NCI-H748 (cell line): Measurements from ENCODE around the gene TOX3.

ENCODE experiments used
- DNase-seq: peaks from one replicate; lab custom pipeline; 2025; ENCODE audit not compliant: unreplicated experiment; lab: John Stamatoyannopoulos, UW

Gene TOX3

DNA sequence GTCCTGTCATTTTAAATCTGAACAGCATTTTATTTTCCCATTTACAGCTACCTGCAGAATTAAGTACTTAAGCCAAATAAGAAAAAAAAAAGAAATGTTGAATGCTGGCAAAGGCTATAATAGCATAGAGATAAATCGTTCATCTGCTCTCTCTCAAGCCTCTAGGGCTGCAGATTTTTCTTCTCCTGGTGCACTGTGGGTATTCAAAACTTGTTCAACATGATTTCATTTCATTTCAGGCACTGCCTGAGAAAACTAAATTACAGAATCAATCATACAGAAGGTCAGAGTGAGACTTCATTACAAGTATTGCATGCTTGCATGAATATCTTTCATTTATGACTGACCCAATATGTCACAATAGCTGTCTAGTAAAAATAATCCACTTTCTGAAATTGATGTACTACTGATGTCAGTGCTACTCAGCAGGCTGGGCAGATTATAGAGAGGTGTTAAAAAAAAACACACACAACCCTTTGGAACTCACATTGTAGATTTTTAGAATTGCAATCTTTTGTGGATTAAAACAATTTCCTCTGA is 86.2 kb downstream of the TOX3 start:
- no peak for DNase-seq

DNA sequence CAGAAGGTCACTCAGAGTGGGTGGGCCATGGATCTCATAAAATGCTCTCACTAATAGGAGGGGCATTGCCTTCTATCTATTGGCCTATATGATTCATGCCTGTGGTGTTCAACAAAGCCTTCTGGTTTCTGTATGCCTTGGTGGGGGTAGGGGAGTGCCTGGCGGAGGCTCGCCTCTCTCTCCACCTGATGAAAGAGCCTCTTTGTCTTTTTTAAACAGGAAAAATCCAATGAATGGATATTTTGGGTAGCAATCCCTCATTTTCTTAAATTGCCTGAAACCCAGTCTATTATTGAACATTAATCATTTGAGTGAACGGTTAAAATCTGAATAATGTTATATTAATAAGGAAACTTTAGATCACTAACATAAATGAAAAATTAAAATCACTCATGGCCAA is 90.6 kb downstream of the TOX3 start:
- peak; percentile 27 for DNase-seq

DNA sequence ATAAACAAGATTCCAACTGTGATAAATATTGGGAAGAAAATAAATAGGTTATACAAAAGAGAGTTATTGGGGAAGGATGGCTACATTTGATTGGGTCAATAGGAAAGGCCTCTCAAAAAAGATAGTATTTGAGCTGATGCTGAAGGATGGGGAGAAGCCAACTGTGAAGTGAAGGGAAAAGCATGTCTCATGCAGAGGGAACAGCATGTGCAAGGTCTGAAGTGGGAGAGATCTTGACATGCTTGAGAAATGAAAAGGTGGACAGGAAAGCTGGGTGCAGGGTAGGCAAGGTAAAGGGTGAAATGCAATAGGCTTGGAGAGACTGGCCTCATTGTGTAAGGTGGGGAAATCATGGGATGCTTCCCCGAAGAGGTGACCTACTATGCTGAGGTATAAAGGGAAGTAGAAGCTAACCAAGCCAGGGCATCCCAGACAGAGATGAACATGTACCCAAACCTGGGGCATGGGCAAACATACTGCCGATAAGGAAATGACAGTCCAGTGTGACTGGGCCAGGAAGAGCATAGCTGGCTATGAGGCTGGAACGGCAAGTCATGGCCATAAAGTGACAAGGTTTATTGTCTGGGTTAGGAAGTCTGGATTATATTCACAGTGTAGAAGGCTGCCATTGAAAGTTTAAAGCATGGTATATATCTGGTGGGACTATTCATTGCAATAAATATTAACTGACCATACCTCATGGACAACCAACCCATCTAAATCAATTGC is 91.2 kb downstream of the TOX3 start:
- no peak for DNase-seq

DNA sequence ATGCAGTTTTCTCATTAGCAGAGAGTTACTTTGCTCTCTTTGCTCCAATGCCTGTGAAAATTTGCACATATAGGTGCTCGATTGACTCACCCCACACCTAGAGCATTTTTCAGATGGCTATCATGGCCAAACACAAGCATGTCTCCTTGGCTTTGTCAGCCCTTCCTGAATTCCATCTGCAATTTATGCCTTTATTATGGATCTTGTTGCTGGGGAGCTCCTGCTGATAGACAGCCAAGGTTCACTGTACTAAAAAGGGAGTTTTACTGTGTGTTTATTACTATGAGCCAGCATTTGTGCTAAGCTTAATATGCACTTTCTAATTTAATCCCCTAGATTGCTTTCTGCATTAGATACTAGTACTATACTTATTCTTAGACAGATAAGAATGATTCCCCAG is 93.3 kb downstream of the TOX3 start:
- no peak for DNase-seq

DNA sequence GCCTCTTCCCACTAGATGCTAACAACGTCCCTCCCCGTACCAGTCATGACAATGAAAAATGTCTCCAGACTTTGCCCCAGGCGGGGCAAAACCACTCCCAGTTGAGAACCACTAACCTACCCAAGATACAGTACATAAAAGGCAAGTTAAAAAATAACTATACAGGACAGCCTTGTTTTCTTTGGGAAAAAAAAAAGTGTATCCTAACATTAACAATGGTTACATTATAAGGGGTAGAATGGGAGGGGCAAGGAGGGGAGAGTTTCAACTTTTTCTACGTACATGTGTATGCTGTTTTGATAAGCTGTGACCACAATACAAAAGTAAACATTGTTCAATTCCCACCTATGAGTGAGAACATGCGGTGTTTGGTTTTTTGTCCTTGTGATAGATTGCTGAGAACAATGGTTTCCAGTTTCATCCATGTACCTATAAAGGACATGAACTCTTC is 94.9 kb downstream of the TOX3 start:
- no peak for DNase-seq

DNA sequence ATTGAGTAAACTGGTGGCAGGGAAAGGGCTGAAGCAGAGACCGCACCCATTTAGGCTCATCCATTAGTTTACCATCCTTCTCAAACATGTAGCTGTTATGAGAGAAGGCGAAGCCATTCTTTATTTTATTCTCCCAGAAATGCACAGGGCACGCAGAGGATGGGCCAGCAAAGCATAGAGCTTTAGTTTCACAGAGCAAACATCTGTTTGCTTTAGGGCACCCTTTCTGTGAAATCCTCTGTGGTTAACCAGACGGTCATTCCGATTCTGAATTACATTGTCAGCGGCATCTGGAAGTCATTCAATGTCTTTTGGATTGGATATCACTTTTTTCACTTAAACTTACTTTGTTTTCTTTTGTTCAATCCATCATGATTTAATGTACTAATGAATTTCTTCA is 96.0 kb downstream of the TOX3 start:
- no peak for DNase-seq

DNA sequence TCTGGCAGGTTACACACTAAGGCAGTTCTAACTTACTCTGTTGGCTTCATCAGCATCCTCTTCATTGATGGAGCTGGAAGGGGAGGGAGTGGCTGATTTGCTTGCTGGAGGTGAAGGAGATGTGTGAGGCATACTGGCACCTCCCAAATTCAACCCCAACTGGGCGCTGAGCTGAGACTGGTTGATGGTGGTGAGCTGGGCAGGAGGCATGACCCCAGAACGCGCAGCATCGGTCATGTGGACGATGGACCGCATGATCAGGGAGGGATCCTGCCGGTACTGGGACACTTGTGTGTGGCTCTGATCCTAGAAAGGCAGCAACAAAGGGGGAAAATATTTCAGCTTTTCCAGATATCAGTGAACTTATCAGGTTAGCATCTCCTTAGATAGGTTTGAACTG is 96.7 kb downstream of the TOX3 start:
- DNase-seq, result no peak

DNA sequence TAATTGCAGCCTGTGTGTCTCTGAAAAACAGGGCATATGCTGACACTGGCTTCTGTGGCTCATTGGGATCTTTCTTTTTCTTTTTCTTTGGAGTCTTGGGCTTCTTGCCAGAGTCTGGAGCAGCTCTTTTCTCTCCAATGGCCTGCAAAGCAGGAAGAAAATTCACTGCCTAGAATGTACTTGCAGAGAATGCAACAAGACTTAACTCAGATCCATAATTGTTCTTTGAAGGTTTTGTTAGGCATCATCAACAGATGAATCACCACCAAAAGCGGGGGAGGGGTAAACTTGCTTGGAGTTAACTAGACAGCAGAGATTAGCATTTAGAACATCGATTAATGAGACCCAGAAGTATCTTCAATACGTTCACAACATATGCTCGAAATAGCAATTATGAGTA is 100.9 kb downstream of the TOX3 start:
- DNase-seq, result peak; percentile 21

DNA sequence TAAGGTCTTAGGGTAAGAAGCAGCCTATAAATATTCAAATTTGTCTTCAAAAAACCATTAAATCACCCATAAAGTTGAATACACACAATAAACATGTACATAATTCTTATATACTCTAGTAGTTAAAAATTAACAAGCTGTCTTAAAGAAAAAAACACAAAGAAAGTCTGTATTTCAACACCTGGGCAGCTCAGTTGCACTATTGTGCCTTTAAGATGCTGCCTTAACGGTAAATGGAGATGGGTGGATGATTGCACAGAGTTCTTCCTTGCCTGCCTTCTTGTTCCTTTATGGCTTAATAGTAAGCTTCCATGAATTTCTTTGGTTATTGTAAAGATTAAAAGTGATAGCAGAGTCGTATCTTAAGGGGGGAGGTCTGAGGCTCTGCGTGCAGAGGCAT is 105.1 kb downstream of the TOX3 start:
- no peak for DNase-seq

DNA sequence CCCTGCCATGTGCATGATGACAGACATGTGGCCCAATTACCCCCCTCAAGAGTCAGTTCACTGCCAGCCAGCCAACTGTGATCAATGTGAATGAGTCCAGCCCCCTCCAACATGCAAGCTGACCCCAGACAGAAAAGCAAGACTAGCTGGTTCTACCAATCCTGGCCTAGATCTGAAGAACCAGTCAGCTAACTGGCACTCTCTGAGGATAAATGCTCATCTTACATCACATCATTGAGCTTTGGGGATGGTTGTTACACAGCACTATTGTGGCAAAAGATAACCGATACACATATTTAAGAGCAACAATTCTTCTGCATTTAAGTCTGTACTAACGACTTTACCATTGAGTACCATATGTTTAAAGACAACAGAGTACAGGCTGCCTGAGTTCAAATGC is 106.7 kb downstream of the TOX3 start:
- no peak for DNase-seq

DNA sequence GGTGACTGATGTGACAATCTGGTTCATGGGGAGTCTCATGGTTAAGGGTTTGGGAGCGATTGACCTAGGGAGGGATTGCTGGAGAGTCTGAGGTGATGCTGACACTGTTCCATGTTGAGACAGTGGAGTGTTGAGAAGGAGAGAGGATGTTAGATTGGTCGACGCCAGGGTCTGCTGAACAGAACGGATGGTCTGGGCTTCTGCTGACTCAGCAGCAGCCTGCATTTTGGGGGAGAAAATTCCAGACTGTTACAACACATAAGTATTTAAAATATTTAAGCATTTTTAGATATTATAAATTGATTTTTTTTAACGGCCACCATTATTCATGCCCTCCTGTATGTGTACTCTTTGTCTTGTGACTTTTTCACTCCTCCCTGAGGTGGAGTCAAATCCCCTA is 107.2 kb downstream of the TOX3 start:
- DNase-seq, result no peak

DNA sequence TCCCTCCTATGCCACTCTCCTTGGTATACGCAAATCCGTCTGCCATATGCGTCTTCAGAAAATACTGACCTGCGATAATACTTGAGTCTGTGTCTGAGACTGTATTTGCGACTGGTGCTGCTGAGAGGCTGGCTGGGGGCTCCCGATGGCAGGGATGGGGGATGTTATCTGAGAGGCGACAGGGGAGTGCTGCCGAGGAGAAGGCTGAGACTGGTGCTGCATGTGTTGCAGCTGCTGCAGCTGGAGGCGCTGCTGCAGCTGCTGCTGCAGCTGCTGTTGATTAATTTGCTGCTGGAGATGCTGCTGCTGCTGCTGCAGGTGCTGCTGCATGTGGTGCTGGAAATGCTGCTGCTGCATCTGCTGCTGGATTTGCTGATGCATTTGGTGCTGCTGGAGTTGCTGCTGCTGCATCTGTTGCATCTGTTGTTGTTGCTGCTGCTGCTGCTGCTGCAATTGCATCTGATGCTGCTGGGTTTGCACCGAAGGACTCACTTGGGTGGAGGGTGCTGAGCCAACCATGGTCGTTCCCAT is 107.7 kb downstream of the TOX3 start:
- no peak for DNase-seq

DNA sequence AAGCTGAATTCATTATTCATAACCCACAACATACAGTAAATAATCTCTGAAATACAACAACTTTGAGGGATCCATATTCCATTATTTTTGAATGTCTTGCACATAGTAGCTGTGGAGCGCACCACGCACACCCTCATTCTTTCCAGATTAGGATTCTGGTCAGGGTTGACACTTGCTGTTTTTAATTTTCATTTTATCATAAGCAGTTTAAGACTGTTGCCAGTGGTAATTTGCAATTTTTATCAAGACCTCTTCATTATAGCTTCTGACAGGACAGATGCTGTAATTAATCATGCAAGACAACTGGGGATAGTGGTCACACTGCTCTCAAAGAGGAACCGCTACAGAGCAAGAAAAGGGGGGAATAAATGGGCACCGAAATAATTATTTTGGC is 109.7 kb downstream of the TOX3 start:
- DNase-seq, result no peak

DNA sequence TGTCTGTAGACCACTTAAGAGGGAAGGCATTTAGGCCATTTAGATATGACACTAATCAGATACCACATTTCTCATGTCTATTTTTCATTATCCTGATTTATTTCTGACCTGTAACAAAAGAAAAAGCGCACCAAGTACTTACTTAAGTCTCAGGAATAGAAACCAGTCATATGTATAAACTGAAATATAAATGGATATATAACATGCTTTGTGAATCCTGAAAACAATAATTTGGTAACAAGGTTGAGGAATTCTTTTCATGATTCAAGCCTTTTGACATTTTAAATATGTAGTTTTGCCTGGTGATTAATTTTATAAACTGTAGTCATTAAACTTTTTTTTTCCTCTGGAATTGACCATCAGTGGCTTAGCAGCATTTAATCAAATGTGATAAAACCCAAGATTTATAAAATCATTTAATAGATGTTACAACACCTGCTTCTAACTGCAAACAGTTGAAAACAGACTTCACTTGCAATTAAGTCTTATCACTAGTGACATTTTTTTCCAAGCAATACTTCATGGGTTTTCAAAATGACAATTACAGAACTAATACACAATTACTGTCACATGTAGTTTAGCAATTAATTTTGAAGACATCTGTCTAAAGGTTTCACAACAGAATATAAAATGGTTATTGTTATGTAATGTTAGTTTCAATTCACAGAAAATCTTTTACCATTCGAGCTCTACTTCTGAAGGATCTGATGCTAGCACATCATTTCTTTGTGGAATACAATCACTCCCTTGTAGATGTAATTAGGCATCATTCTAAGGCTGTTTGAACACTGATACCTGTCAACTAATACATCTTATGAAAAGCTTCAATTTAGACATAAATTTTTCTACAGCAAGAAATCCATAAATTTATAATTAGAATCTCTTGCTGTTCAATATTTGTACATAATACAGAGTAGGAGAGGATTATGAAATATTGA is 110.3 kb downstream of the TOX3 start:
- DNase-seq, result peak; percentile 21

DNA sequence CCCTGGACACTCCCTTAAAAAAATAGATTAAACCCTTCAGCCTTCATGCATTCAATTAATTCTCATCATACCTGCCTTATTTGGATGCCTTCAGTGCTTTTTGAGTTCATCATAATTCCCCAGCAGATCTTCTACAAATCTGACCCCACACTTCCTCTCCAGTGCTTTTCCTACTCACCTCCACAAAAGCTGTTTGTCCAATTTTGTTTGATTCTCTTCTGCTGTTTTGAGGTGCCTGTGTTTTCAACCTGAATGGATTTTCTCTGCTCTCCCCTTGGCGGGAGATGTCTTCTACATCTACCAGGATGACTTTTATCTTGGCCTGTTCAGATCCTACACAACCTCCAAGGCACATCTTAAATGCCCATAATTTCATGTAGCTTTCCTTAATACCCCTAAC is 112.7 kb downstream of the TOX3 start:
- no peak for DNase-seq

DNA sequence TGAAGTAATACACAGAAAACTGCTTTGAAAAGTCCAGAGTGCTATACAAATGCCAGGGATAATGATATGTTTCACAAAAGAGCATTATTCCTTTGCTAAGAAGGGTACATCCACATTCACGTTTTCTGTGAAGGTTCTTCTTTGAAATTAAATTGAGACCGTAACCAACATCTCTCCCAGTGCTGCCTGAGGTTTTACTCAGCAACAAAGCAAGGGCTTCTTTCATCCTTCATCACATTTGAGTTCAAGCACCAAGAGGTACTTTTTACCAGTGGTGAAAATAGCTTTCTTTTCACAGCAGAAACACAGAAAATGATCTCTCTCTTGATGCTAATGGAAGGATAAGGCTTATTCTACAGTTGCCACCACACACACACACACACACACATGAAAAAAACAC is 113.3 kb downstream of the TOX3 start:
- DNase-seq, result no peak

DNA sequence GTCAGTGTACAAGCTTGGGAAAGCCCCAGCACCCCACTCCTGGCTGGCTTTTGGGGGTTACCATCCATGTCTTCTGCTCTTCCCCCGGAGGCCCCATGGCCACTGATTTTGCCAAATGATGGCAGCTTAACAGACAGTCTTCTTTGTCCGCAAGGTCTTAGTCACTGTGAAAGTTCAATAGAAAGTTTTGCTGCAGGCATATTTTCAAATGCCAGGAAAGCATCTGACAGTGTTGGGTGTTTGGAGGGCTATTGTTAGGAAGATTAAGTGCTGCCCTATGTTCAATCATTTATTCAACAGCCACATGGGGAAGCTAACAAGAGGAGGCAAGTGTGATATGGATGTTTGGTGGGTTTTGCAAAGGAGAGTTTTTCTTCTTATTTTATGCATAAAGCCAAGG is 122.4 kb downstream of the TOX3 start:
- DNase-seq, result no peak

DNA sequence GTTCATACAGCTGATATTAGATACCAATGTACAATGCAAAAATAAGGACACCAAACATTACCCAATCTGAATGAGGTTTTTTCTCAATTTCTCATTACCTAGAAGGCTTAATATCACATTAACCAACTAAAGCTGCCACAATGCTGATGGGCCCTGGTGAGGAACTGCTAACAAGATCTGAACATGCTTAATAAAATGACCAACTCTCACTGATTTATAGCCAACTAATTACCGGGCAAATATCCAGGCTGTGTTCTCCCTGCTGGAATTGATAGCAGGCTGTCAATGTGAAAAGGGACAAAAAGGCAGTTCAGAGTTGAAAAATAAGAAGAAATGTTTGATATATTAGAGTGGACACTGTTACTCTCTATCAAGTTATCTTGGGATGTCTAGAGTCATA is 124.6 kb downstream of the TOX3 start:
- DNase-seq, result no peak

DNA sequence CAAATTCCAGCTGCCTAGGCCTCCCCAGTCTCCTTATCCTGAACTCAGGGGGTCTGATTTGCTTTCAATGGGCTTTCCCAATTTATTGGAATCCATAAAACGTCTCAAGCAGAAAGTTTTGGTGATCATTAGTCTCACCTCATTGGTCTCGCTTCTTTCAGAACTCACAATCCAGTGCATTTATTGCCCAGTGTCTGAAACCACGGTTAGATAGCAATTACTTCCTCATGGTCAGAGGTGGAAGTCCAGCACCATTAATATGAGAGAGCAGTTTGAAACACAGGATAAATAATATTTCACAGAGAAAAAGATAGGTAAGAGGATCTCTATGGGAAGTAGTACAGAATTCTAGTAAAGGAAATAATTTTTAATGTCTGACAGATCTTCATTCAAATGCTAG is 128.7 kb downstream of the TOX3 start:
- no peak for DNase-seq

DNA sequence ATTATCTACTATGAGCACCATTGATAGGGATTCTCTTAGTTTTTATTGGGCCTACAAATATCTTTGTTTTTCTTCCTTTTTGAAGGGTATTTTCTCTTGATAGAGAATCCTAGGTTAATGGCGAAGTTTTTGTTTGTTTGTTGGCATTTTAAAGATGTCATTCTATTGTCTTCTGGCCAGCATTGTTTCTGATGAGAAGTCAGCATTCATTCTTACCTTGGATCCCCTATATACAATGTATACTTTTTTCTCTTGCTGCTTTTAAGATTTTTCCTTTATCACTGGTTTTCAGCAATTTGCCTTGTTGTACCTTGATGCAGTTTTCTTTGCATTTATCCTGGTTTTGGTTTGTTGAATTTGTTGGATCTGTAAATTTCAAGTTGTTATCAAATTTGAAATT is 130.1 kb downstream of the TOX3 start:
- DNase-seq, result no peak

DNA sequence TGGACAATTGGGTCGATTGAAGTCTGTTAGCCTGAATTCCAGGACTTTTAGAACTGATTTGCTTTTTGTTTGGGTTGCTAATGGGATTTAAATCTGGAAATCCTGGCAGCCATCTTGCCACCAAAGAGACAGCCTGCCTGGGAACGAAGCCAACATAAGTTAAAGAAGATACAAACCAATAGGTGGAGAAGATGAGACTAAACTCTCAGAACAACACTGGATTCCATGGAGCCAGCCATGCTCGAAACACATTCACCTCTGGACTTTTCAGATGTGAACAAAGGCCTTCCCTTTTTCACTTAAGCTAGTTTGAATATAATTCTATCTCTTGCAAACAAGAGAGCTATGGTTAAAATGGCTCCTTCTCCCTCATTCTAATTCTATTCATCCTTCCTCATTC is 135.9 kb downstream of the TOX3 start:
- no peak for DNase-seq
